HEK293 (cell line): Measurements from ENCODE around the gene ZDHHC6.

Experiments
- BCL11A ChIP-seq: fragments of 450-650 bp; formaldehyde crosslinking; IDR thresholded peaks from 2 replicates; pipeline ENCODE4 v1.5.1; 2016; ENCODE audit warnings: low read depth, missing biosample characterization, missing genetic modification characterization
- MEIS1 ChIP-seq: sonication (generic); formaldehyde crosslinking; IDR thresholded peaks from 2 replicates; pipeline ENCODE4 v1.8.1; 2022; ENCODE audit warnings: missing genetic modification reagents, mild to moderate bottlenecking, borderline replicate concordance
- TCF7L2 ChIP-seq: IDR thresholded peaks from 2 replicates; pipeline ENCODE4 v1.6.1; 2011; ENCODE audit warnings: low read depth, mild to moderate bottlenecking, inconsistent platforms, low read length, moderate library complexity, borderline replicate concordance
- YY1 ChIP-seq: fragments of 450-650 bp; formaldehyde crosslinking; IDR thresholded peaks from 2 replicates; pipeline ENCODE4 v1.5.1; 2018; ENCODE audit warnings: missing biosample characterization, missing genetic modification characterization
- ZBTB21 ChIP-seq: fragments of 450-650 bp; formaldehyde crosslinking; IDR thresholded peaks from 2 replicates; pipeline ENCODE4 v1.5.1; 2017; ENCODE audit warnings: missing biosample characterization, missing genetic modification characterization
- ZNF19 ChIP-seq: fragments of 450-650 bp; formaldehyde crosslinking; IDR thresholded peaks from 2 replicates; pipeline ENCODE4; 2016; ENCODE audit warnings: missing biosample characterization, missing genetic modification characterization, low read depth
- ZNF555 ChIP-seq: fragments of 450-650 bp; formaldehyde crosslinking; conservative IDR thresholded peaks from 2 replicates; pipeline ENCODE4 v1.5.1; 2017; ENCODE audit warnings: missing biosample characterization, mild to moderate bottlenecking, missing genetic modification characterization, inconsistent platforms
- ZNF785 ChIP-seq: fragments of 450-650 bp; formaldehyde crosslinking; IDR thresholded peaks from 2 replicates; pipeline ENCODE4 v1.5.1; 2016; ENCODE audit warnings: missing biosample characterization, missing genetic modification characterization

- TF ChIP-seq BCL11A (no peak), TCF7L2 (no peak), ZBTB21 (tag by site-specific recombination) (no peak), ZNF19 (tag by site-specific recombination) (no peak), YY1 (no peak), ZNF785 (tag by site-specific recombination) (no peak), MEIS1 (no peak), ZNF555 (tag by site-specific recombination) (no peak)
These were observed 17.0 kb downstream of the ZDHHC6 start for GRCh38 chr10:112429654-112430230.
